ENCODE results near the gene GGA3. TPM values are rescaled to one million over a fixed set of nuclear protein-coding genes. Genes with fewer than 3 reads are reported as not detected.

Gene GGA3
- total and polyA plus RNA-seq, 10 of the 15 experiments (the other 5 are each of a cell fraction or from before 2014, with no cell fraction given) = 7.0 to 57.5 (median 34.0) TPM

DNA sequence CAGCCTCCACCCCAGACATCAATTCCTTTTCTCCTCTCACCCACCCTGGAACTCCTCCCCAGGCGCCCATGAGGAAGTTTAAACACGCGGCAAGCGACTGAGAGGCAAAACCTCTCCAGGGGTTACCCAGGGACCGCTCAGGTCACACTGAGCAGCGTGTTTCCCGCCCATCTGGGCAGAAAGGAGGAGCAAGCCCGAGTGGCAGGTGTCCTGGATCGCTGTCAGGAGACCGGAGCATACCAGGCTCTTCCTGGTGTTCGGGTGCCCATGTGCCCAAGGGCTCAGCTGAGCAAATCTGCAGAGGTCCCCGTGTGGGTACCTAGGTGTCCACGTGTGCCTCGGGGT, 27.3 kb upstream of the GGA3 start (continued):
- TF ChIP-seq, protein P1, sequence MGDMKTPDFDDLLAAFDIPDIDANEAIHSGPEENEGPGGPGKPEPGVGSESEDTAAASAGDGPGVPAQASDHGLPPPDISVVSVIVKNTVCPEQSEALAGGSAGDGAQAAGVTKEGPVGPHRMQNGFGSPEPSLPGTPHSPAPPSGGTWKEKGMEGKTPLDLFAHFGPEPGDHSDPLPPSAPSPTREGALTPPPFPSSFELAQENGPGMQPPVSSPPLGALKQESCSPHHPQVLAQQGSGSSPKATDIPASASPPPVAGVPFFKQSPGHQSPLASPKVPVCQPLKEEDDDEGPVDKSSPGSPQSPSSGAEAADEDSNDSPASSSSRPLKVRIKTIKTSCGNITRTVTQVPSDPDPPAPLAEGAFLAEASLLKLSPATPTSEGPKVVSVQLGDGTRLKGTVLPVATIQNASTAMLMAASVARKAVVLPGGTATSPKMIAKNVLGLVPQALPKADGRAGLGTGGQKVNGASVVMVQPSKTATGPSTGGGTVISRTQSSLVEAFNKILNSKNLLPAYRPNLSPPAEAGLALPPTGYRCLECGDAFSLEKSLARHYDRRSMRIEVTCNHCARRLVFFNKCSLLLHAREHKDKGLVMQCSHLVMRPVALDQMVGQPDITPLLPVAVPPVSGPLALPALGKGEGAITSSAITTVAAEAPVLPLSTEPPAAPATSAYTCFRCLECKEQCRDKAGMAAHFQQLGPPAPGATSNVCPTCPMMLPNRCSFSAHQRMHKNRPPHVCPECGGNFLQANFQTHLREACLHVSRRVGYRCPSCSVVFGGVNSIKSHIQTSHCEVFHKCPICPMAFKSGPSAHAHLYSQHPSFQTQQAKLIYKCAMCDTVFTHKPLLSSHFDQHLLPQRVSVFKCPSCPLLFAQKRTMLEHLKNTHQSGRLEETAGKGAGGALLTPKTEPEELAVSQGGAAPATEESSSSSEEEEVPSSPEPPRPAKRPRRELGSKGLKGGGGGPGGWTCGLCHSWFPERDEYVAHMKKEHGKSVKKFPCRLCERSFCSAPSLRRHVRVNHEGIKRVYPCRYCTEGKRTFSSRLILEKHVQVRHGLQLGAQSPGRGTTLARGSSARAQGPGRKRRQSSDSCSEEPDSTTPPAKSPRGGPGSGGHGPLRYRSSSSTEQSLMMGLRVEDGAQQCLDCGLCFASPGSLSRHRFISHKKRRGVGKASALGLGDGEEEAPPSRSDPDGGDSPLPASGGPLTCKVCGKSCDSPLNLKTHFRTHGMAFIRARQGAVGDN (IDR thresholded peaks at IDR 0.05) = 0 out of 2 replicates have a peak, but pooled peaks have one; percentile 12
- TF ChIP-seq, protein P2, sequence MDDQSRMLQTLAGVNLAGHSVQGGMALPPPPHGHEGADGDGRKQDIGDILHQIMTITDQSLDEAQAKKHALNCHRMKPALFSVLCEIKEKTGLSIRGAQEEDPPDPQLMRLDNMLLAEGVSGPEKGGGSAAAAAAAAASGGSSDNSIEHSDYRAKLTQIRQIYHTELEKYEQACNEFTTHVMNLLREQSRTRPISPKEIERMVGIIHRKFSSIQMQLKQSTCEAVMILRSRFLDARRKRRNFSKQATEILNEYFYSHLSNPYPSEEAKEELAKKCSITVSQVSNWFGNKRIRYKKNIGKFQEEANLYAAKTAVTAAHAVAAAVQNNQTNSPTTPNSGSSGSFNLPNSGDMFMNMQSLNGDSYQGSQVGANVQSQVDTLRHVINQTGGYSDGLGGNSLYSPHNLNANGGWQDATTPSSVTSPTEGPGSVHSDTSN (IDR thresholded peaks at IDR 0.05; ENCODE audit: insufficient replicate concordance, low read depth, low read length) = peak; percentile 18
- TF ChIP-seq, protein P3, sequence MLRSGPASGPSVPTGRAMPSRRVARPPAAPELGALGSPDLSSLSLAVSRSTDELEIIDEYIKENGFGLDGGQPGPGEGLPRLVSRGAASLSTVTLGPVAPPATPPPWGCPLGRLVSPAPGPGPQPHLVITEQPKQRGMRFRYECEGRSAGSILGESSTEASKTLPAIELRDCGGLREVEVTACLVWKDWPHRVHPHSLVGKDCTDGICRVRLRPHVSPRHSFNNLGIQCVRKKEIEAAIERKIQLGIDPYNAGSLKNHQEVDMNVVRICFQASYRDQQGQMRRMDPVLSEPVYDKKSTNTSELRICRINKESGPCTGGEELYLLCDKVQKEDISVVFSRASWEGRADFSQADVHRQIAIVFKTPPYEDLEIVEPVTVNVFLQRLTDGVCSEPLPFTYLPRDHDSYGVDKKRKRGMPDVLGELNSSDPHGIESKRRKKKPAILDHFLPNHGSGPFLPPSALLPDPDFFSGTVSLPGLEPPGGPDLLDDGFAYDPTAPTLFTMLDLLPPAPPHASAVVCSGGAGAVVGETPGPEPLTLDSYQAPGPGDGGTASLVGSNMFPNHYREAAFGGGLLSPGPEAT (IDR thresholded peaks at IDR 0.05; ENCODE audit: low read depth) = 0 out of 2 replicates have a peak, but pooled peaks have one; percentile 0
- TF ChIP-seq NR2C2 (IDR thresholded peaks at IDR 0.05; ENCODE audit: borderline replicate concordance, control insufficient read depth, insufficient read length, low read depth) (no peak), BACH1 (IDR thresholded peaks at IDR 0.05; ENCODE audit: borderline replicate concordance) (0 out of 2 replicates have a peak, but pooled peaks have one; percentile 50)

Data from GM12878 (cell line).